Erythroblast (primary cell): ENCODE measurements around the gene RNASET2.

Source experiments
- GATA1 ChIP-seq: IDR thresholded peaks from 2 replicates; pipeline ENCODE4 v1.6.1; 2011; ENCODE audit warnings: low read depth, mild to moderate bottlenecking, control low read depth, low read length, moderate library complexity
- POLR2A ChIP-seq: IDR thresholded peaks from 2 replicates; pipeline ENCODE4 v1.6.1; 2011; ENCODE audit warnings: mild to moderate bottlenecking, low read length

DNA sequence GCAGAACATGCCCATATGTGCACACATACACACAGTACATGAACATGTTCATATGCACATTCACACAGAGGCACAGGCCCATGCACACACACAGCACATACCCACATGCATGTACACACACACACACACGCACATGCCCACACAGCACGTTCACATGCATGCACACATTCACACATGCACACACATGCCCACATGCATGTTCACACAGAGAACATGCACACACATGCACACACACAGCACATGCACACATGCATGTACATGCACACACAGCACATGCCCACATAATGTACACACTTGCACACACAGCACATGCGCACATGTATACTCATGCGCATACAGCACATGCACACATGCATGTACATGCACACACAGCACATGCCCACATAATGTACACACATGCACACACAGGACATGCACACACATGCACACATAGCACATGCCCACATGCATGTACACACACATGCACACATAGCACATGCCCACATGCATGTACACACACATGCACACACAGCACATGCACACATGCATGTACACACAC is 25.9 kb downstream of the RNASET2 start:
- TF ChIP-seq POLR2A (no peak), GATA1 (no peak)
